Measurements from ENCODE around the gene GLOD5. TPM values are rescaled to one million over a fixed set of nuclear protein-coding genes. Genes with fewer than 3 reads are reported as not detected.

Gene GLOD5
- polyA plus RNA-seq, 4 donors = 1.5 to 2.4 (median 1.7) TPM

Other genes starting within 250 kb of the GLOD5 start
- 10 to 100 TPM; 69.1 to 76.2 (median 71.7) TPM for gene EBP, start 239.9 kb upstream of the GLOD5 start, polyA plus RNA-seq (ENCODE audit: insufficient read length in 4 of 4)
- 10 to 100 TPM in 3 of 4 donors, 1 to 10 TPM in 1; 9.7 to 10.7 (median 10.3) TPM for gene TBC1D25, start 222.0 kb upstream of the GLOD5 start, polyA plus RNA-seq (ENCODE audit: insufficient read length in 4 of 4)
- 100 to 1,000 TPM; 265 to 315 (median 300) TPM for gene RBM3, start 187.3 kb upstream of the GLOD5 start, polyA plus RNA-seq (ENCODE audit: insufficient read length in 4 of 4)
- gene WDR13, start 164.3 kb upstream of the GLOD5 start, polyA plus RNA-seq (ENCODE audit: insufficient read length in 4 of 4) = 100 to 1,000 TPM; 116 to 156 (median 127) TPM
- gene WAS, start 77.9 kb upstream of the GLOD5 start, polyA plus RNA-seq (ENCODE audit: insufficient read length in 4 of 4) = 1 to 10 TPM; 2.5 to 4.3 (median 3.4) TPM
- gene SUV39H1, start 65.0 kb upstream of the GLOD5 start, polyA plus RNA-seq (ENCODE audit: insufficient read length in 4 of 4) = 1 to 10 TPM; 6.0 to 7.8 (median 6.9) TPM
- 1 to 10 TPM in 1 of 4 donors, under 1 TPM in 3; 0.53 to 1.0 (median 0.72) TPM for gene GATA1, start 24.8 kb downstream of the GLOD5 start, polyA plus RNA-seq (ENCODE audit: insufficient read length in 4 of 4)
- gene HDAC6, start 40.3 kb downstream of the GLOD5 start, polyA plus RNA-seq (ENCODE audit: insufficient read length in 4 of 4) = 100 to 1,000 TPM; 158 to 174 (median 167) TPM
- gene ERAS, start 64.8 kb downstream of the GLOD5 start, polyA plus RNA-seq (ENCODE audit: insufficient read length in 4 of 4) = under 1 TPM in 3 of 4 donors, not detected in 1; 0.04 to 0.21 (median 0.17) TPM
- gene PCSK1N, start 73.9 kb downstream of the GLOD5 start, polyA plus RNA-seq (ENCODE audit: insufficient read length in 4 of 4) = 10 to 100 TPM in 2 of 4 donors, 1 to 10 TPM in 2; 6.0 to 20.2 (median 11.3) TPM
- 10 to 100 TPM; 38.7 to 58.2 (median 40.4) TPM for gene TIMM17B, start 136.0 kb downstream of the GLOD5 start, polyA plus RNA-seq (ENCODE audit: insufficient read length in 4 of 4)
- gene PQBP1, start 136.2 kb downstream of the GLOD5 start, polyA plus RNA-seq (ENCODE audit: insufficient read length in 4 of 4) = 10 to 100 TPM; 72.7 to 85.3 (median 77.8) TPM
- 10 to 100 TPM; 34.2 to 36.6 (median 35.9) TPM for gene SLC35A2, start 149.9 kb downstream of the GLOD5 start, polyA plus RNA-seq (ENCODE audit: insufficient read length in 4 of 4)
- 1 to 10 TPM; 5.9 to 7.7 (median 7.4) TPM for gene PIM2, start 157.3 kb downstream of the GLOD5 start, polyA plus RNA-seq (ENCODE audit: insufficient read length in 4 of 4)
- gene OTUD5, start 195.9 kb downstream of the GLOD5 start, polyA plus RNA-seq (ENCODE audit: insufficient read length in 4 of 4) = 10 to 100 TPM; 60.6 to 66.9 (median 64.5) TPM
- gene KCND1, start 210.1 kb downstream of the GLOD5 start, polyA plus RNA-seq (ENCODE audit: insufficient read length in 4 of 4) = 1 to 10 TPM; 2.5 to 4.1 (median 2.9) TPM
- 10 to 100 TPM; 42.5 to 56.1 (median 48.4) TPM for gene GRIPAP1, start 240.5 kb downstream of the GLOD5 start, polyA plus RNA-seq (ENCODE audit: insufficient read length in 4 of 4)

All from right renal pelvis (tissue), 4 donors.